NT2/D1 (cell line): Measurements from ENCODE around the gene EIF3F.

ENCODE experiments used
- YY1 ChIP-seq: IDR thresholded peaks from 2 replicates; pipeline ENCODE4 v1.6.1; 2011; ENCODE audit not compliant: insufficient read length, insufficient read depth
- ZNF274 ChIP-seq: IDR thresholded peaks from 2 replicates; pipeline ENCODE4 v1.6.1; 2011; ENCODE audit warnings: mild to moderate bottlenecking, low read depth, low read length

- TF ChIP-seq ZNF274 (no peak), YY1 (no peak)
Observed at GRCh38 chr11:8032576-8033304, 45.6 kb downstream of the EIF3F start.
